ENCODE data around the gene WDHD1. TPM values are rescaled to one million over a fixed set of nuclear protein-coding genes. Genes with fewer than 3 reads are reported as not detected.

Gene WDHD1
- total RNA-seq, 4 donors from 2014 or later, result 1.3 to 3.4 (median 2.3) TPM

GRCh38 chr14:55005071-55005470, 21.8 kb downstream of the WDHD1 start:
- Histone ChIP-seq H3K9me3 (no peaks in the 10 kb centered on the region), H3K4me1 (no peaks in the 10 kb centered on the region), H3K27ac (no peak overlapping the region), H3K4me3 (no peak overlapping the region), H3K36me3 (peaks cover 13% of the 10 kb centered on the region), H3K27me3 (no peaks in the 10 kb centered on the region)
- TF ChIP-seq POLR2AphosphoS5 (IDR thresholded peaks at IDR 0.05) (no peak), EP300 (IDR thresholded peaks at IDR 0.05) (no peak)
- no peak for DNase-seq (ENCODE audit: low spot score in 2 of 2)
- whole genome bisulfite sequencing, result 87% methylated on average over 4 of the region's 4 CpGs

DNA sequence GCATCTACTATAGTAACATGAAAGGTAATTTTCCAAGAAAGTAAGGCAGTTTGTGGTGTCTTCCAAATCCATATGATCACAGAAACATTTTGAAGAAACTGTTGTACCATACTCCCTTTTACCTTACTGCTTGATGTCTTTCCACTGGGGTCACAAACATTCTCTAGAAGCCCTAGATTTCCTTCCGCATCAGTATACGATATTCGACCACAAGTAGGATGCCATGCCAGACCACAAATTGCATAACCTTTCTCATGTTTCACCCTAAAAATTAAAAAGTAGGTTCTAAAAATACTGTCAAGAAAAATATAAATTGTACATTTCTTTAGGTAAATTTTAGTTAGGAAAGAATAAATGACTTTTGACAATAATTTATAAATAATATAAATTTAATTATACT, 26.5 kb downstream of the WDHD1 start:
- WGBS, result 76% methylated on average over 3 of the region's 3 CpGs
- no peak for DNase-seq (ENCODE audit: low spot score in 2 of 2)
- no peaks in the 10 kb centered on the region for H3K9me3 ChIP-seq
- TF ChIP-seq EP300 (IDR thresholded peaks at IDR 0.05) (no peak), CTCF (IDR thresholded peaks at IDR 0.05) (no peak)
- no peaks in the 10 kb centered on the region for H3K27me3 ChIP-seq
- H3K4me3 ChIP-seq, result no peak overlapping the region
- H3K27ac ChIP-seq, result no peak overlapping the region
- peaks cover 13% of the 10 kb centered on the region for H3K36me3 ChIP-seq
- H3K4me1 ChIP-seq, result no peaks in the 10 kb centered on the region

DNA sequence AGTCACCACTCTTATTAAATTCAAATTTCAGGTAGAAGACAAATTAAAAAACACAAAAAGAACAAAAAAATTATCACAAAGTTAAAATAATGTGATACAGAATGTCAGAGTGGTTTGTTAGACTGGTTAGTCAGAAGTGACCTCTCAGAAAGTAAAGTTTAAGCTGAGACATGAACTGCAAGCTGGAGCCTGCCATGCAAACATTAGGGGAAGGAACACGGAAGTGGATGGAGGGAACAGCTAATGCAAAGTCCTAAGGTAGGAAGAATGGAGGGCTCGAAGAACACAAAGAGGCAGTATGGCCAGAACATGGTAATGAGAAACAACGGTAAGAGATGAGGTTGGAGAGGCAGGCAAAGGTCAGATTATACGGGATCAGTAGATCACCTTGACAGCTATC, 41.7 kb downstream of the WDHD1 start:
- TF ChIP-seq POLR2AphosphoS5 (IDR thresholded peaks at IDR 0.05), result no peak
- DNase-seq (ENCODE audit: low spot score in 2 of 2), result no peak
- Histone ChIP-seq H3K4me3 (no peak overlapping the region), H3K9me3 (no peaks in the 10 kb centered on the region), H3K36me3 (no peaks in the 10 kb centered on the region), H3K4me1 (no peaks in the 10 kb centered on the region), H3K27me3 (no peaks in the 10 kb centered on the region), H3K27ac (no peak overlapping the region)
- 91% methylated on average over 4 of the region's 4 CpGs for WGBS

DNA sequence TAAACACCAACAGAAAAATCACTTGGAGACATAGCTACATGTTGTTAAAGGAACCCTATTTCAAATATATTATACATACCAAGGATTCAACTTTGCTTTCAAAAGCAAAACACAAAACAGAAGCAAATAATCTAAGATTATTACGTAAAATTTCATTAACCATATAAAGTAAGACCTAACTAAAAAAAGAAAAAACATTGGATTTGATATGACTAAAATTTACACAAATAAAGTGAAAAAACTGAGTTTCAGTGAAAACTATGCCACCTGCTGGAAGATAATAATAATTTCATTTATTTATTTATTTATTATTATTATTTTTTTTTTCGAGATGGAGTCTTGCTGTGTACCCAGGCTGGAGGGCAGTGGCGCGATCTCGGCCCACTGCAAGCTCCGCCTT, 45.2 kb downstream of the WDHD1 start:
- no peaks in the 10 kb centered on the region for H3K27me3 ChIP-seq
- no peak overlapping the region for H3K4me3 ChIP-seq
- TF ChIP-seq POLR2AphosphoS5 (IDR thresholded peaks at IDR 0.05) (no peak), POLR2A (IDR thresholded peaks at IDR 0.05) (no peak), EP300 (IDR thresholded peaks at IDR 0.05) (no peak), CTCF (IDR thresholded peaks at IDR 0.05) (no peak)
- no peaks in the 10 kb centered on the region for H3K4me1 ChIP-seq
- H3K36me3 ChIP-seq, result no peaks in the 10 kb centered on the region
- no peaks in the 10 kb centered on the region for H3K9me3 ChIP-seq
- 82% methylated on average over 6 of the region's 6 CpGs for WGBS
- DNase-seq (ENCODE audit: low spot score in 2 of 2), result no peak
- no peak overlapping the region for H3K27ac ChIP-seq

DNA sequence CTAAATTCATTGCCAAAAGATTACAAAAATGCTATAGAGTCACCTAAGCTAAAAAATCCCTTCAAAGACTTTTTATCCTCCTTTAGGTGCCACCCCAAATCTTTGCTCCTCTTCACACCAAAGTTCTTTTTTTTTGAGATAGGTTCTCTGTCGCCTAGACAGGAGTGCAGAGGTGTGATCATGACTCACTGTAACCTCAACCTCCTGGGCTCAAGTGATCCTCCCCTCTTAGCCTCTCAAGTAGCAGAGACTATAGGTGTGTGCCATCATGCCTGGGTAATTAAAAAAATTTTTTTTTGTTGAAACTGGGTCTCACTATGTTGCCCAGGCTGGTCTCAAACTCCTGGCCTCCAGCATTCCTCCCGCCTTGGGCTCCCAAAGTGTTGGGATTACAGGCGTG, 47.9 kb downstream of the WDHD1 start:
- no peaks in the 10 kb centered on the region for H3K9me3 ChIP-seq
- H3K27me3 ChIP-seq, result no peaks in the 10 kb centered on the region
- H3K27ac ChIP-seq, result no peak overlapping the region
- H3K4me1 ChIP-seq, result no peaks in the 10 kb centered on the region
- no peak overlapping the region for H3K4me3 ChIP-seq
- TF ChIP-seq POLR2AphosphoS5 (IDR thresholded peaks at IDR 0.05) (no peak), CTCF (IDR thresholded peaks at IDR 0.05) (no peak), EP300 (IDR thresholded peaks at IDR 0.05) (no peak), POLR2A (IDR thresholded peaks at IDR 0.05) (no peak)
- no peak for DNase-seq (ENCODE audit: low spot score in 2 of 2)
- 93% methylated on average over 3 of the region's 3 CpGs for WGBS
- no peaks in the 10 kb centered on the region for H3K36me3 ChIP-seq

- no peak overlapping the region for H3K27ac ChIP-seq
- WGBS, result 72% methylated on average over 4 of the region's 4 CpGs
- H3K9me3 ChIP-seq, result no peaks in the 10 kb centered on the region
- no peaks in the 10 kb centered on the region for H3K4me1 ChIP-seq
- H3K36me3 ChIP-seq, result no peaks in the 10 kb centered on the region
- no peak overlapping the region for H3K4me3 ChIP-seq
- no peak for DNase-seq (ENCODE audit: low spot score in 2 of 2)
- H3K27me3 ChIP-seq, result no peaks in the 10 kb centered on the region
- no peak for TF ChIP-seq POLR2A (IDR thresholded peaks at IDR 0.05)
Measured at GRCh38 chr14:54976316-54976715, 50.6 kb downstream of the WDHD1 start.

DNA sequence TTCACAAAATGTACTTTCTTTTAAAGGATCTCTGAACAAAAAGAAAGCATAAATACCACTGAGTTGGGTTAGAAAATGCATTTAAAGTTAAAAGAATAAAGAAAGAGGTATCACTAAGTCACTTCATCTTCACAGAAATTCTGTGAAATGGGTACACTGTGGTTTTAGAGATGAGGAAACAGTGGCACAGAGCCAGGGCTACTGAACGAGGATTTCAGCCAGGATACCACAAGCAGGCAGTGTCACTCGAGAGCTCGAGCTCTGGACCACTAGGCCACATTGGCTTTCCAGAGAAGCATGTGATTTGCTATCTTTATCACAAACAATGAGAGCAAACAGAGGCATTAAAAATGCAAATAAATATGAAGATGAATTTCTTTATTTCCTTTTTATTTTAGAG, 51.0 kb downstream of the WDHD1 start:
- no peaks in the 10 kb centered on the region for H3K4me1 ChIP-seq
- no peak for DNase-seq (ENCODE audit: low spot score in 2 of 2)
- TF ChIP-seq CTCF (IDR thresholded peaks at IDR 0.05), result no peak
- no peak for TF ChIP-seq POLR2AphosphoS5 (IDR thresholded peaks at IDR 0.05)
- TF ChIP-seq EP300 (IDR thresholded peaks at IDR 0.05), result no peak
- no peak for TF ChIP-seq POLR2A (IDR thresholded peaks at IDR 0.05)
- H3K4me3 ChIP-seq, result no peak overlapping the region
- H3K27ac ChIP-seq, result no peak overlapping the region
- 70% methylated on average over 3 of the region's 3 CpGs for WGBS
- H3K36me3 ChIP-seq, result no peaks in the 10 kb centered on the region
- no peaks in the 10 kb centered on the region for H3K9me3 ChIP-seq
- H3K27me3 ChIP-seq, result no peaks in the 10 kb centered on the region
